ENCODE measurements around the gene PDGFRA.
A peak's percentile ranks its signal among the peaks of the same experiment; 100 is the strongest.

PDGFRA gene

GRCh38 chr4:54228961-54229501, at the start of gene PDGFRA:
TSS of gene PDGFRA (plus strand) at chr4:54229293. CDS start at chr4:54258769, 29,476 bp downstream.
- DNase-seq, result no peak

- DNase-seq, result no peak
These were observed 44.5 kb upstream of the PDGFRA start for GRCh38 chr4:54184581-54184980.

- DNase-seq, result no peak
These were observed 43.9 kb upstream of the PDGFRA start for GRCh38 chr4:54185044-54185780.

- DNase-seq, result no peak
These were observed 43.2 kb upstream of the PDGFRA start for GRCh38 chr4:54185866-54186265.

GRCh38 chr4:54186371-54186770, 42.7 kb upstream of the PDGFRA start:
- DNase-seq, result no peak

GRCh38 chr4:54187148-54187547, 41.9 kb upstream of the PDGFRA start:
- DNase-seq, result no peak

- no peak for DNase-seq
These were observed 40.0 kb upstream of the PDGFRA start for GRCh38 chr4:54189140-54189539.

GRCh38 chr4:54192811-54193210, 36.3 kb upstream of the PDGFRA start:
- DNase-seq, result no peak

- no peak for DNase-seq
These were observed 31.2 kb upstream of the PDGFRA start for GRCh38 chr4:54197926-54198325.

GRCh38 chr4:54199919-54200318, 29.2 kb upstream of the PDGFRA start:
- no peak for DNase-seq

GRCh38 chr4:54209617-54210016, 19.5 kb upstream of the PDGFRA start:
- no peak for DNase-seq

- DNase-seq, result no peak
These were observed 16.1 kb upstream of the PDGFRA start for GRCh38 chr4:54213001-54213400.

- no peak for DNase-seq
These were observed 15.3 kb upstream of the PDGFRA start for GRCh38 chr4:54213761-54214160.

GRCh38 chr4:54215379-54216077, 13.6 kb upstream of the PDGFRA start:
- DNase-seq, result no peak

GRCh38 chr4:54217642-54218495, 11.2 kb upstream of the PDGFRA start:
- DNase-seq, result peak; percentile 80 to 93

GRCh38 chr4:54218736-54219135, 10.4 kb upstream of the PDGFRA start:
- DNase-seq, result no peak

- DNase-seq, result no peak
These were observed 4.0 kb upstream of the PDGFRA start for GRCh38 chr4:54224996-54225597.

GRCh38 chr4:54225598-54226403, 3.3 kb upstream of the PDGFRA start:
- no peak for DNase-seq

GRCh38 chr4:54226404-54227255, 2.5 kb upstream of the PDGFRA start:
- peak in 1 of 2 experiments; percentile 41 for DNase-seq

GRCh38 chr4:54227256-54228055, 1.6 kb upstream of the PDGFRA start:
- DNase-seq, result peak; percentile 72 to 83
